Mesothelial cell of epicardium (in vitro differentiated cells): ENCODE data around the gene SEPHS1. TPM values are rescaled to one million over a fixed set of nuclear protein-coding genes. Genes with fewer than 3 reads are reported as not detected.

ENCODE experiments used
- DNase-seq, 2 experiments: peaks; one replicate each; pipeline ENCODE4 v3.0.0; 2021; ENCODE audit warnings: low spot score in 2 of 2; ENCODE audit not compliant: unreplicated experiment in 2 of 2
- H3K27ac Mint-ChIP-seq: 2 replicates; pipeline ENCODE4 v1.8.0; 2021; ENCODE audit warnings: mixed read lengths
- H3K27me3 Mint-ChIP-seq: 2 replicates; pipeline ENCODE4 v1.8.0; 2021; ENCODE audit warnings: low read depth, mixed read lengths
- H3K36me3 Mint-ChIP-seq: 2 replicates; pipeline ENCODE4 v1.8.0; 2021; ENCODE audit warnings: mixed read lengths
- H3K4me1 Mint-ChIP-seq: 2 replicates; pipeline ENCODE4 v1.8.0; 2021; ENCODE audit warnings: mixed read lengths
- H3K4me3 Mint-ChIP-seq: 2 replicates; pipeline ENCODE4 v1.8.0; 2021; ENCODE audit warnings: mild to moderate bottlenecking, moderate library complexity, mixed read lengths
- H3K9me3 Mint-ChIP-seq: 2 replicates; pipeline ENCODE4 v1.8.0; 2021; ENCODE audit warnings: mixed read lengths
- total RNA-seq: library from RNA; stranded (reverse); gene quantifications from 3 replicates; pipeline ENCODE4 v1.2.1, GENCODE V29; 2021
- TF ChIP-seq, protein P1 (sequence below): fragments of 200-600 bp; sonication (generic); IDR thresholded peaks from one replicate; pipeline ENCODE4 v1.5.0; 2021; ENCODE audit warnings: antibody characterized with exemption; ENCODE audit not compliant: unreplicated experiment

The SEPHS1 gene
- total RNA-seq, 1 donor from 2014 or later = 80.4 TPM

DNA sequence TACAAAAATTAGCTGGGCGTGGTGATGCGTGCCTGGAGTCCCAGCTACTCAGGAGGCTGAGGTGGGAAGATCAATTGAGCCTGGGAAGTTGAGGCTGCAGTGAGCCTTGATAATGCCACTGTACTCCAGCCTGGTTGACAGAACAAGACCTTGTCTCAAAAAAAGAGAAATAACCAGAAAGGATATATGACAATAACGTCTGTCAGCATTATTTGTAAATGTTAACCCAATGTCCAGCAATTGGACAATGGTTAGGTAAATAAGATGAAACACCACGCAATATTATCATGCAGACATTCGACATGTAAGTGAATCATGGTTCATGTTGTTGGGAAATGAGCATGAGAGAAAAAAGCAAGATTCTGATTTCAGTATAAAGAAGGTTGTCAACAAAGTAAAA is 44.6 kb upstream of the SEPHS1 start:
- no peaks in the 10 kb centered on the region for H3K36me3 Mint-ChIP-seq
- peaks cover 9% of the 10 kb centered on the region for H3K9me3 Mint-ChIP-seq

DNA sequence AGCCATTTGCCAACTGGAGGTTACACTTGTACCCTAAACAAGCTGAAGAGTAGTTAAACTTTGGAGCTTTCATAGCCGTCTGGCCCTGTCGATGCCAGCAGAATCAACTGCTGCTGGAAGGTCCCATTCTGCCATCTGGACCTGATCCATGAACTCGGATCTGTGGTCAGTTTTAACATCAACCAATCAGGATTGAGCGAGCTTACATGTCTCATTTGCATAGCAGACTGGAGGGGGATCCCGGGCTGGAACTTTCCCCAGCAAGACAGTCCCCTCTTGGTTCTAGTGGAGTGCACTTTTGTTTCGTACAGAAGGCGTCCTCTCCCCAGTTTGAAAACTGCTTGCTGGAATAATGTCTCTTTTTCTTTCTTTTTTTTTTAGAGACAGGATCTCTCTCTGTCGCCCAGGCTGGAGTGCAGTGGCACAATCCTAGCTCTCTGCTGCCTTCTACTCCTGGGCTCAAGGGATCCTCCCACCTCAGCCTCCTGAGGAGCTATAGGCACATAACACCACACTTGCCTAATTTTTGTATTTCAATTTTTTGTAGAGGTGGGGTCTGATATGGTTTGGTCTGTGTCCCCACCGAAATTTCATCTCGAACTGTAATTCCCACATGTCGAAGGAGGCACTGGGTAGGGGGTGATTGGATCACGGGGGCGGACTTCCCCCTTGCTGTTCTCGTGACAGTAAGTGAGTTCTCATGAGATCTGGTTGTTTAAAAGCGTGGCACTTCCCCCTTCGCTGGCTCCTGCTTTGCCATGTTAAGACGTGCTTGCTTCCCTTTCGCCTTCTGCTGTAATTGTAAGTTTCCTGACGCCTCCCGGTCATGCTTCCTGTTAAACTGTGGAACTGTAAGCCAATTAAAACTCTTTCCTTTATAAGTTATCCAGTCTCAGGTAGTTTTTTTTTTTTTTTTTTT is 42.8 kb upstream of the SEPHS1 start:
- no peak overlapping the region for H3K27ac Mint-ChIP-seq

More for the DNA sequence above, 44.6 kb upstream of the SEPHS1 start:
- Mint-ChIP-seq H3K4me1 (no peaks in the 10 kb centered on the region), H3K27ac (no peak overlapping the region), H3K4me3 (no peak overlapping the region), H3K27me3 (peaks cover 19% of the 10 kb centered on the region)
- TF ChIP-seq, protein P1, sequence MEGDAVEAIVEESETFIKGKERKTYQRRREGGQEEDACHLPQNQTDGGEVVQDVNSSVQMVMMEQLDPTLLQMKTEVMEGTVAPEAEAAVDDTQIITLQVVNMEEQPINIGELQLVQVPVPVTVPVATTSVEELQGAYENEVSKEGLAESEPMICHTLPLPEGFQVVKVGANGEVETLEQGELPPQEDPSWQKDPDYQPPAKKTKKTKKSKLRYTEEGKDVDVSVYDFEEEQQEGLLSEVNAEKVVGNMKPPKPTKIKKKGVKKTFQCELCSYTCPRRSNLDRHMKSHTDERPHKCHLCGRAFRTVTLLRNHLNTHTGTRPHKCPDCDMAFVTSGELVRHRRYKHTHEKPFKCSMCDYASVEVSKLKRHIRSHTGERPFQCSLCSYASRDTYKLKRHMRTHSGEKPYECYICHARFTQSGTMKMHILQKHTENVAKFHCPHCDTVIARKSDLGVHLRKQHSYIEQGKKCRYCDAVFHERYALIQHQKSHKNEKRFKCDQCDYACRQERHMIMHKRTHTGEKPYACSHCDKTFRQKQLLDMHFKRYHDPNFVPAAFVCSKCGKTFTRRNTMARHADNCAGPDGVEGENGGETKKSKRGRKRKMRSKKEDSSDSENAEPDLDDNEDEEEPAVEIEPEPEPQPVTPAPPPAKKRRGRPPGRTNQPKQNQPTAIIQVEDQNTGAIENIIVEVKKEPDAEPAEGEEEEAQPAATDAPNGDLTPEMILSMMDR = no peak
- no peak for DNase-seq

DNA sequence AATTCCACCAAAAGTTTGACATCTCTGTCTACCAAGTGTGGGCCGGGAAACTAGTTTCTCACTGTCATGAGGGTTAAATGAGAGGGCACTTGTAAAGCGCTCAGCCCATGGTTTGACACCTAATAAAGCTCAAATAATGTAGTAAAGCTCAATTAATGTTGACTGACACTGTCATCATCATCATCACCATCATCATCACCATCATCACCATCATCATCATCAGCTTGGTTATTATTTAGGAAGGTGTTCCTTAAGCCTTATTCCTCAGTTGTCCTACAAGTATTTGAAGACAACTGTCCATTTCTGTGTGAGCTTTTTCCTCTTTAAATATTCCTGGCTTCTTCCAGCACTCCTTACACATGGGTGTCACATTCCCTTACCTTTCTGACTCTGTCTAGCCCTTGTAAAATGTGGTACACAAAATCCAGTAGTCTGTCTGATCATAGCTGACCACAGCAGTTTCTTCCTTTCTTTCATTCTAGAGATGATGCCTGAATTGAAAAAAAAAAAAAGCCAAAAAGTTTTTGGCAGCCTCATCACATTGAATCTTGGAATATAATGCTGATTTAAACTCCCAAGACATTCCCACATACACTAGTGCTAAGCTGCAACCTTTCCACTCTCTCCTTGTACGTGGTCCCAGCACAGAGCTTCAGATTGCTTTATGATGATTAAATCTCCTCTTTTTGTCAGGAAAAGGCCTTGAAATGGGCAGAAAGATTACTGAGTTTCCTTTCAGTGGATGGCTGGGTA is 40.6 kb upstream of the SEPHS1 start:
- Mint-ChIP-seq H3K4me3 (no peak overlapping the region), H3K9me3 (no peaks in the 10 kb centered on the region), H3K4me1 (no peaks in the 10 kb centered on the region), H3K27ac (no peak overlapping the region), H3K36me3 (no peaks in the 10 kb centered on the region), H3K27me3 (peaks cover 26% of the 10 kb centered on the region)
- no peak for DNase-seq
- TF ChIP-seq, protein P1 = no peak

More for the DNA sequence above, 42.8 kb upstream of the SEPHS1 start:
- DNase-seq = no peak
- Mint-ChIP-seq H3K27me3 (peaks cover 23% of the 10 kb centered on the region), H3K4me1 (no peaks in the 10 kb centered on the region), H3K4me3 (no peak overlapping the region), H3K9me3 (no peaks in the 10 kb centered on the region), H3K36me3 (no peaks in the 10 kb centered on the region)
- TF ChIP-seq, protein P1 = no peak

DNA sequence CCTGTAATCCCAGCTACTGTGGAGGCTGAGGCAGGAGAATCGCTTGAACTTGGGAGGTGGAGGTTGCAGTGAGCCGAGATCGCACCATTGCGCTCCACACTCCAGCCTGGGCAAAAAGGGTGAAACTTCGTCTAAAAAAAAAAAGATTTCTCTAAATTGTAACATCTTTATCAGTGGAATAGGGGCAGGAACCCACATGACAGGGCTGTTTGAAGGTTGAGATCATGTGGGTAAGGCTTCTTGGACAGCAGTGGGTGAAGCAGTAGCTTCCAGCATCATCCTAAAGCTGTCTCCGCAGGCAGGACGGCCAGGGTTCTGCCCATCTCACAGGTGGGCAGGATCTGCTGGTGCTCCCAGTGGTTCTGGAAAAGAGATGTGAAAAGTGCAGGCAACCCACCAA is 37.9 kb upstream of the SEPHS1 start:
- Mint-ChIP-seq H3K4me1 (peaks cover 10% of the 10 kb centered on the region), H3K36me3 (no peaks in the 10 kb centered on the region), H3K27me3 (peaks cover 34% of the 10 kb centered on the region), H3K27ac (no peak overlapping the region), H3K9me3 (no peaks in the 10 kb centered on the region), H3K4me3 (no peak overlapping the region)
- TF ChIP-seq, protein P1 = no peak
- no peak for DNase-seq

DNA sequence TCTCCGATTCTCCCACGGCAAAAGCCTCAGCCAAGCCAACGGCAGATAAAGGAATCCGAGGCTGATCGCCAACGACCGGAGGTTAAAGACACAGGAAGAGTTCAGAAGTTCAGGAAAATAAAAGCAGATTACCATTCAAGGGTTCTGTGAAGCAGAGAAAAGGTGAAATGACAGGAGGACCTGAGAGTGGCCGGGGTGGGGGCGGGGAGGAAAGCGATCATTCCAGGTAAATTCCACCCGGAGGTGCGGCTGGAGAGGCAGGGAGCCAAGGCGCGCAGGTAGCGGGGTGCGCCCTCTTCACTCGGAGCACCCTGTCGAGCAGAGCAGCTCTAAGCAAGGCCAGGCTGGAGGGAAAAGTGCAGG is 35.3 kb upstream of the SEPHS1 start:
- Mint-ChIP-seq H3K27me3 (peaks cover 39% of the 10 kb centered on the region), H3K36me3 (no peaks in the 10 kb centered on the region), H3K9me3 (peaks cover 7% of the 10 kb centered on the region), H3K27ac (peak overlapping the region; percentile 37), H3K4me3 (peak overlapping the region; percentile 65), H3K4me1 (peaks cover 10% of the 10 kb centered on the region)
- TF ChIP-seq, protein P1 = no peak
- no peak for DNase-seq
